Stimulated activated CD8-positive, alpha-beta memory T cell treated with anti-CD3 and anti-CD28 coated beads, Interleukin-4, amount 100 ng/mL, for 1 hour (primary cell): ENCODE results near the gene MRPL14.

ENCODE experiments used
- DNase-seq, 2 donors: peaks; one replicate each; pipeline ENCODE4 v3.0.0-alpha.2; 2020; ENCODE audit warnings: low read depth in 2 of 2, low spot score in 1 of 2

MRPL14 gene

GRCh38 chr6:44127186-44128019 lies at the start of gene MRPL14, which contains the start of gene TMEM63B:
Gene MRPL14 (minus strand): TSS chr6:44127452. CDS start chr6:44116611, 10,841 bp downstream.
Gene TMEM63B (plus strand): TSS chr6:44127554. CDS start chr6:44134585, 7,031 bp downstream.
- DNase-seq, result peak; percentile 69 to 83

- no peak for DNase-seq
Observed at GRCh38 chr6:44176130-44176761, 49.0 kb upstream of the MRPL14 start.

GRCh38 chr6:44172731-44173500 lies 45.7 kb upstream of the MRPL14 start:
- peak; percentile 57 to 64 for DNase-seq

- no peak for DNase-seq
Observed at GRCh38 chr6:44171899-44172546, 44.8 kb upstream of the MRPL14 start.

- no peak for DNase-seq
Observed at GRCh38 chr6:44169886-44170570, 42.8 kb upstream of the MRPL14 start.

GRCh38 chr6:44169154-44169553 lies 41.9 kb upstream of the MRPL14 start:
- no peak for DNase-seq

GRCh38 chr6:44167567-44167966 lies 40.3 kb upstream of the MRPL14 start:
- no peak for DNase-seq

GRCh38 chr6:44166591-44167184 lies 39.4 kb upstream of the MRPL14 start:
- DNase-seq, result no peak

GRCh38 chr6:44166116-44166515 lies 38.9 kb upstream of the MRPL14 start:
- DNase-seq, result no peak

GRCh38 chr6:44162876-44163625 lies 35.8 kb upstream of the MRPL14 start:
- DNase-seq, result no peak

GRCh38 chr6:44161997-44162338 lies 34.7 kb upstream of the MRPL14 start:
- DNase-seq, result no peak

- no peak for DNase-seq
Observed at GRCh38 chr6:44158770-44159228, 31.5 kb upstream of the MRPL14 start, which contains the start of gene CAPN11. Gene CAPN11 (plus strand): TSS chr6:44158820. CDS start chr6:44158849, 29 bp downstream.

- DNase-seq, result no peak
Observed at GRCh38 chr6:44157152-44157521, 29.9 kb upstream of the MRPL14 start.

- no peak for DNase-seq
Observed at GRCh38 chr6:44156494-44157151, 29.4 kb upstream of the MRPL14 start.

- DNase-seq, result no peak
Observed at GRCh38 chr6:44154067-44154466, 26.8 kb upstream of the MRPL14 start.

- DNase-seq, result no peak
Observed at GRCh38 chr6:44152533-44152932, 25.3 kb upstream of the MRPL14 start.

GRCh38 chr6:44152109-44152461 lies 24.8 kb upstream of the MRPL14 start:
- no peak for DNase-seq

GRCh38 chr6:44151348-44152108 lies 24.3 kb upstream of the MRPL14 start:
- peak; percentile 53 to 58 for DNase-seq
